NB4 (cell line): ENCODE data around the gene MAN2C1.

ENCODE experiments used
- CTCF ChIP-seq: IDR thresholded peaks from one replicate; pipeline ENCODE4 v1.5.1; 2012; ENCODE audit warnings: low read depth, low read length
- POLR2A ChIP-seq: IDR thresholded peaks from 2 replicates; pipeline ENCODE4 v1.6.1; 2011; ENCODE audit warnings: mild to moderate bottlenecking; ENCODE audit not compliant: insufficient read length; ENCODE audit errors: extremely low read depth

GRCh38 chr15:75313116-75313845 lies 55.1 kb downstream of the MAN2C1 start:
- TF ChIP-seq CTCF (no peak), POLR2A (no peak)
